ENCODE measurements around the gene PAX5.

GRCh38 chr9:37002036-37002412 is 32.0 kb downstream of the PAX5 start:
- TF ChIP-seq POLR2A (IDR thresholded peaks at IDR 0.05) (no peak), CTCF (IDR thresholded peaks at IDR 0.05) (no peak)
